ENCODE data around the gene SLX4IP.

Gene SLX4IP

DNA sequence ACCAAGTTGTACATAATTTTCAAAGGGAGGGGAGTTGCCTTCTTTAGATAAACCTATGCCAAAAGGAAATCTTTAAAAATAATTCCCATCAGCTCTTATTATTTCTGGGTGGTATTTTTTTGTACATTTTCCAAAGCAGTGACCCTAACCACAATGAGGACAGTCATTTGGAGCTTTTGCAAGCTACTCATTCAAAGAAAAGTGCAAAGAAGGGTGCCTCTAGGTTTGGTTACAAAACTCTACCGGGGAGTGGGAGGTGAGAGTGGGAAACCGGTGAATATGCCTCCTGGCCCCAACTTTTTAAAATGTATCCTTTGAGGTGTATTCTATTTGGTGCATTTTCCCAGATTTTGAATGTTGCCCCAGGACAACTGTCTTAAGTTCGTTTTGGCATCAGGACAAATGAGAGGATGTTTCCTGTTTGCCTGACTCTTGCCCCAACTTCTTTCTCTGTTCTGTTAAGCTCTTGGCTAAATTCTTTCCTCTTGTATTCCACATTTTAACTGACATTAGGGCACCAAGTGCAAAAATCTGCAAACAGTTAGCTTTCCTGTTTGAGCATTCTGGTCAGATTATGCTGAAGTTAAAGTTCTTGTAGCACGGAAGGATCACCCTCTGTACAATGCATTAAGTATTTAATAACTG is 78.9 kb downstream of the SLX4IP start:
- DNase-seq (ENCODE audit: extremely low read depth, low read depth) = no peak
- no peak overlapping the region for H3K4me3 ChIP-seq (replicated peaks; ENCODE audit: low read depth, low read length)
- no peak for TF ChIP-seq CTCF (IDR thresholded peaks at IDR 0.05; ENCODE audit: low read depth, low read length, missing control alignments)

- no peak overlapping the region for H3K4me3 ChIP-seq (replicated peaks; ENCODE audit: low read depth, low read length)
- TF ChIP-seq CTCF (IDR thresholded peaks at IDR 0.05; ENCODE audit: low read depth, low read length, missing control alignments) = no peak
- no peak for DNase-seq (ENCODE audit: extremely low read depth, low read depth)
Measured at GRCh38 chr20:10516529-10516928, 81.4 kb downstream of the SLX4IP start.

GRCh38 chr20:10519361-10520046 is 84.4 kb downstream of the SLX4IP start:
- no peak for TF ChIP-seq CTCF (IDR thresholded peaks at IDR 0.05; ENCODE audit: low read depth, low read length, missing control alignments)
- no peak overlapping the region for H3K4me3 ChIP-seq (replicated peaks; ENCODE audit: low read depth, low read length)
- peak; percentile 49 for DNase-seq (ENCODE audit: extremely low read depth, low read depth)

- no peak overlapping the region for H3K4me3 ChIP-seq (replicated peaks; ENCODE audit: low read depth, low read length)
Measured at GRCh38 chr20:10520528-10520927, 85.4 kb downstream of the SLX4IP start.

DNA sequence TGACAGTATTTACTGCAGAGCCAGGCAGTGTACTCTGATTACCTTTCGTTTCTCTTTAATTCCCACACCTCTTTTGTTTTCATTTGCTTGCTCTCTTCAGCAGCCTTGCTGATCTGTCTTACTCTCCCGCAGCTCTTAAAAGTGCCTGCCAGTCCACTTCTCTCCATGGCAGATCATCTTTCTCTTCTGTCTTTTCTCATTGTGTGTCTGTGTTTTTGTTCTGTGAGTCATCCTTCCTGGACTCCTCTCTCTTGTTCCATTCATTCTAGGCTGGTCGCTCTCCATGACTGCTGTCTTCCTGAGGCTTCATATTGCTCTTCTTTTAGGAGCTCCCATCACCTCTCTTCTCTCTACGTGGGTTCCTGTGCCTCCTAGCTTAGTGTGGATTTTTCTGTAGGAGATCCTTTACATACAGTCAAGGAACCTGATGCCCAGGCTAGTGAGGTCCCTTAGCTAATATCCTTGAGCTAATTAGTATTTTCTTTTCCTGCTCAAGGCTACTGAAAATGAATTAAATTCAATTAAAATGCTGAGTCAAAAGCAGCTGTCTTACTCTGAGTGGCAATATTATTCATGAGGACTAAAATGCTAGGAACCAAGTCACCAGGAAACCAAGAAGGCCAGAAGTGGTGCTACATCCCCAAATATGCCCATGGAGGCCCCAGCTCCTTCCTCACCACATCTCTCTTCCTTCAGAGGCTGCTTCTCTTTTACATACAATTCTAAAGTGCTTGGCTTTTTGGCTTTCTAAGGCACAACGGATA is 86.1 kb downstream of the SLX4IP start:
- H3K4me3 ChIP-seq (replicated peaks; ENCODE audit: low read depth, low read length) = no peak overlapping the region
- no peak for TF ChIP-seq CTCF (IDR thresholded peaks at IDR 0.05; ENCODE audit: low read depth, low read length, missing control alignments)
- peak; percentile 61 for DNase-seq (ENCODE audit: extremely low read depth, low read depth)

More at GRCh38 chr20:10520528-10520927, 85.4 kb downstream of the SLX4IP start:
- TF ChIP-seq CTCF (IDR thresholded peaks at IDR 0.05; ENCODE audit: low read depth, low read length, missing control alignments) = no peak
- DNase-seq (ENCODE audit: extremely low read depth, low read depth) = no peak

DNA sequence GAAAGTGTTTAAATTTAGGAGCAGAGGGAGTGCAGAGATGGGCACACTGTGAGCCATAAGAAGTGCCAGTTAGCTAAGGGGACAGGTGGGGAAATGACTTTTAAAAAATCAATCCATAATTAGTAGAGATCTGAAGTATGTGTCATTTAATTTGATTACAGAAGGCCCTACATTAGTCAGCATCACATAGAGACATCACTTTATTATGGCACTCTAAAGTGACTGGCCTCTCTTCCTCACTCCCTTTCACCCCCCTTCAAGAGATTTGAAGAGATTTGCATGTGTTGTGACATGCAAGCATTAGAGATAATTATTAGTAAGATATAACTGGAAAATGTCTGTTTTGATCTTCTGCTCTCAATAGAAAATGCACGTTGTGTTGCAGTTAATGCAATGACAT is 86.7 kb downstream of the SLX4IP start:
- no peak for DNase-seq (ENCODE audit: extremely low read depth, low read depth)
- no peak for TF ChIP-seq CTCF (IDR thresholded peaks at IDR 0.05; ENCODE audit: low read depth, low read length, missing control alignments)
- H3K4me3 ChIP-seq (replicated peaks; ENCODE audit: low read depth, low read length) = no peak overlapping the region
